Caco-2 (cell line): ENCODE data around the gene CEP126. TPM values are rescaled to one million over a fixed set of nuclear protein-coding genes. Genes with fewer than 3 reads are reported as not detected.

Experiments used
- Bru-seq: library from RNA; stranded (reverse); fragments of 400-500 nt; gene quantifications from one replicate; lab custom pipeline; 2021; lab: Mats Ljungman, UMichigan
- BruChase-seq, 2 experiments: library from RNA; stranded (reverse); fragments of 400-500 nt; gene quantifications; one replicate each; lab custom pipeline; 2021; lab: Mats Ljungman, UMichigan
- BruUV-seq: library from RNA; stranded (reverse); fragments of 400-500 nt; replicated peaks from 2 replicates; lab custom pipeline; 2021; lab: Mats Ljungman, UMichigan
- CTCF ChIA-PET: fragments of 300-600 bp; sonication (Branson Sonifier 250); formaldehyde crosslinking; loops from one replicate; lab custom pipeline; 2022; ENCODE audit warnings: antibody characterized with exemption; lab: Charles Lee
- POLR2A ChIA-PET: fragments of 300-600 bp; sonication (Branson Sonifier 250); formaldehyde crosslinking; loops from one replicate; lab custom pipeline; 2022; ENCODE audit warnings: antibody characterized with exemption; lab: Charles Lee
- DNase-seq, 2 experiments: peaks; one replicate each; pipeline versions ENCODE4 v3.0.0 to v3.0.0-alpha.2; 2020 to 2022
- H3K27me3 ChIP-seq: replicated peaks from 2 replicates; pipeline ENCODE4 v1.6.0; 2011; ENCODE audit warnings: low read length; ENCODE audit not compliant: control insufficient read depth, insufficient read depth
- H3K36me3 ChIP-seq: 2 replicates; pipeline ENCODE4 v1.5.1; 2011; ENCODE audit warnings: low read length; ENCODE audit not compliant: control insufficient read depth, insufficient read depth
- H3K4me1 ChIP-seq: fragments of 250-450 bp; sonication (Bioruptor Pico); 2 replicates; pipeline ENCODE4 v1.5.1; 2020; ENCODE audit warnings: mild to moderate bottlenecking
- H3K4me3 ChIP-seq: 2 replicates; pipeline ENCODE4 v1.5.1; 2011; ENCODE audit warnings: low read depth, mild to moderate bottlenecking, control low read depth, low read length
- H3K9me3 ChIP-seq: fragments of 250-450 bp; sonication (Bioruptor Pico); 2 replicates; pipeline ENCODE4 v1.5.1; 2020; ENCODE audit warnings: mild to moderate bottlenecking, moderate library complexity
- H3K27ac Mint-ChIP-seq: one replicate; pipeline ENCODE4 v1.8.0; 2022; ENCODE audit warnings: mixed read lengths; ENCODE audit not compliant: unreplicated experiment
- H3K27me3 Mint-ChIP-seq: one replicate; pipeline ENCODE4 v1.8.0; 2022; ENCODE audit warnings: mixed read lengths; ENCODE audit not compliant: insufficient read depth, unreplicated experiment
- H3K36me3 Mint-ChIP-seq: one replicate; pipeline ENCODE4 v1.8.0; 2022; ENCODE audit warnings: mild to moderate bottlenecking, mixed read lengths; ENCODE audit not compliant: insufficient read depth, unreplicated experiment
- H3K4me1 Mint-ChIP-seq: one replicate; pipeline ENCODE4 v1.8.0; 2022; ENCODE audit warnings: low read depth, mixed read lengths; ENCODE audit not compliant: unreplicated experiment
- H3K4me3 Mint-ChIP-seq: one replicate; pipeline ENCODE4 v1.8.0; 2022; ENCODE audit warnings: mild to moderate bottlenecking, moderate library complexity, mixed read lengths; ENCODE audit not compliant: unreplicated experiment
- H3K9me3 Mint-ChIP-seq: one replicate; pipeline ENCODE4 v1.8.0; 2022; ENCODE audit warnings: mixed read lengths; ENCODE audit not compliant: unreplicated experiment
- CTCF ChIP-seq, 2 experiments: fragments of 200-600 bp in 1 of 2; IDR thresholded peaks; 1 replicate in 1 of 2; 2 replicates in 1 of 2; pipeline versions ENCODE4 v1.5.1 to v1.8.0; 2011 to 2022; ENCODE audit warnings: antibody characterized with exemption in 1 of 2, control low read depth in 1 of 2, inconsistent platforms in 1 of 2, low read depth in 1 of 2, low read length in 1 of 2, mild to moderate bottlenecking in 1 of 2, moderate library complexity in 1 of 2; ENCODE audit not compliant: insufficient read depth in 1 of 2, severe bottlenecking in 1 of 2, unreplicated experiment in 1 of 2
- intact Hi-C: fragments of 100-400 bp; cut with micrococcal nuclease; formaldehyde crosslinking; loops from one replicate; pipeline ENCODE4 v1.10.0; 2022; ENCODE audit not compliant: unreplicated experiment
- long read RNA-seq: library from polyadenylated mRNA; stranded (forward); transcript quantifications from one replicate; pipeline ENCODE4 v2.0.0, GENCODE V29; 2022
- total RNA-seq: library from RNA; stranded (reverse); gene quantifications from 2 replicates; pipeline ENCODE4 v1.2.3, GENCODE V29; 2022

CEP126 gene
- 4.3 and 4.6 TPM in 2 replicates for total RNA-seq
- Bru-seq, nascent RNA = percentile 58 among the genes with signal in this experiment
- percentile 58 among the genes with signal in this experiment for BruChase-seq, experiment 1, labeled RNA remaining after a 2-hour chase
- percentile 57 among the genes with signal in this experiment for BruChase-seq, experiment 2, labeled RNA remaining after a 6-hour chase
- long read RNA-seq, partial matches to known transcripts = 0 of 3 reads
- long read RNA-seq, other reads (novel, unspliced or antisense) = 3 of 3 reads

GRCh38 chr11:101914738-101915426 is at the start of gene CEP126:
TSS of gene CEP126 (plus strand) at chr11:101915010. CDS start at chr11:101915285, 275 bp downstream.
- Mint-ChIP-seq H3K4me1 (peaks cover 41% of the 10 kb centered on the region), H3K27ac (peak within 1 kb of the TSS; percentile 94), H3K9me3 (no peaks in the 10 kb centered on the region), H3K27me3 (no peaks in the 10 kb centered on the region), H3K36me3 (peaks cover 10% of the 10 kb centered on the region), H3K4me3 (peak within 1 kb of the TSS; percentile 92)
- Histone ChIP-seq H3K4me1 (peaks cover 31% of the 10 kb centered on the region), H3K9me3 (no peaks in the 10 kb centered on the region), H3K27me3 (no peaks in the 10 kb centered on the region), H3K36me3 (no peaks in the 10 kb centered on the region), H3K4me3 (peak within 1 kb of the TSS; percentile 66)
- ChIA-PET CTCF (interaction anchor here (0.6 to 1.9 kb wide), 21 partner anchors 15 to 564 kb away, joined by 3 to 85 read pairs (median 4); no protein-coding TSS in a partner anchor), POLR2A (interaction anchor here (0.5 to 1.2 kb wide), 5 partner anchors 9 to 432 kb away, joined by 3 to 17 read pairs (median 8); partner anchors contain the start of gene BIRC2)
- TF ChIP-seq CTCF (IDR thresholded peaks at IDR 0.05; ENCODE audit: insufficient read depth in 1 of 2, low read depth in 1 of 2, low read length in 1 of 2, severe bottlenecking in 1 of 2, unreplicated experiment in 1 of 2) = peak; percentile 27 to 94
- BruUV-seq = no TSS peak
- intact Hi-C loops = loop anchor here (1.0 to 5.0 kb wide), 11 partner anchors 20 to 752 kb away; partner anchors contain the start of gene YAP1
- DNase-seq = peak; percentile 97 to 98

- intact Hi-C loops = loop anchor here (1.0 to 10.0 kb wide), 11 partner anchors 9 to 1092 kb away; partner anchors contain the start of genes CEP126 and YAP1
- ChIA-PET CTCF (interaction anchor here (1.0 to 1.8 kb wide), 12 partner anchors 10 to 746 kb away, joined by 3 to 18 read pairs (median 8); partner anchors contain the start of gene CEP126), POLR2A (interaction anchor here (0.6 kb wide), 3 partner anchors 48 to 396 kb away, joined by 3 to 5 read pairs (median 5); partner anchors contain the start of gene CEP126)
- BruUV-seq = no TSS peak
- Mint-ChIP-seq H3K9me3 (peaks cover 12% of the 10 kb centered on the region), H3K4me1 (peaks cover 34% of the 10 kb centered on the region), H3K27ac (peak overlapping the region; percentile 79), H3K4me3 (peak overlapping the region; percentile 31), H3K36me3 (no peaks in the 10 kb centered on the region), H3K27me3 (no peaks in the 10 kb centered on the region)
- no peak for TF ChIP-seq CTCF (IDR thresholded peaks at IDR 0.05; ENCODE audit: insufficient read depth in 1 of 2, low read depth in 1 of 2, low read length in 1 of 2, severe bottlenecking in 1 of 2, unreplicated experiment in 1 of 2)
- Histone ChIP-seq H3K4me3 (no peak overlapping the region), H3K4me1 (peaks cover 50% of the 10 kb centered on the region), H3K36me3 (no peaks in the 10 kb centered on the region), H3K9me3 (peaks cover 37% of the 10 kb centered on the region), H3K27me3 (no peaks in the 10 kb centered on the region)
- DNase-seq = peak; percentile 89 to 91
Measured at GRCh38 chr11:101866619-101867491, 48.0 kb upstream of the CEP126 start.
